ENCODE results near the gene ITPRIPL2.
A peak's percentile ranks its signal among the peaks of the same experiment; 100 is the strongest.

ITPRIPL2 gene

DNA sequence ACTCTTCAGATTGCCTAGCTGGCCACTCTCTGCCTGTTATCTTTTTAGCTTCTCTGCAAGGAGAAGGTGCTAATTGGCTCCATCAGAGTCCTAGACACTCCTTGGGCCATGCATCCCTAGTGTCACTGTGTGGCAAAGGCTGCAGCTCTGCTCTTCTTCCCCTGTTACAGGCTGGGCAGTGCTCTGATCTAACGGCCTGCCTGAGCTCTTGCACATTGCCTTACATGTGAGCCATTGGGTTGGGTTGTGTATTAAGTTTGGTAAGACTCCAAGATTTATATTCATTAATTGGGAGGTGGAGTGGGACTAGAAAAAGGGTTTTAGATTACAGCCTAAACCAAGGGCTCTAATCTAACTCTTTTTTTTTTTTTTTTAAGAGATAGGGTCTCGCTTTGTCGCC is 31.2 kb downstream of the ITPRIPL2 start:
- no peak for DNase-seq

DNA sequence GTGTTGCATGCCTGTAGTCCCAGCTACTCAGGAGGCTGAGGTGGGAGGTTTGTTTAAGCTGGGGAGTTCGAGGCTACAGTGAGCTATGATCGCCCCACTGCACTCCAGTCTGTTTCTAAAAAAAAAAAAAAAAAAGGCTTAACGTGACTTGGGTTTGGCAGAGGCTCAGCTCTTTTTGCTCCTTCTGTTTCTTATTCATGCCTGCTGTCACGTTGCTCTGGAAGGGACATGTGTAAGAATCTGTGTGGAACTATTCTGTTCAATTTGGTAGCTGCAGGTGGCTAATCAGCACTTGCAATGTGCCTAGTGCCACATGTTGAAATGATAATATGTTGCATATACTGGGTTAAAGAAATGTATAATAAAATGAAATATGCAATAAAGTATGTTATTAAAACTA is 33.4 kb downstream of the ITPRIPL2 start:
- DNase-seq: no peak

DNA sequence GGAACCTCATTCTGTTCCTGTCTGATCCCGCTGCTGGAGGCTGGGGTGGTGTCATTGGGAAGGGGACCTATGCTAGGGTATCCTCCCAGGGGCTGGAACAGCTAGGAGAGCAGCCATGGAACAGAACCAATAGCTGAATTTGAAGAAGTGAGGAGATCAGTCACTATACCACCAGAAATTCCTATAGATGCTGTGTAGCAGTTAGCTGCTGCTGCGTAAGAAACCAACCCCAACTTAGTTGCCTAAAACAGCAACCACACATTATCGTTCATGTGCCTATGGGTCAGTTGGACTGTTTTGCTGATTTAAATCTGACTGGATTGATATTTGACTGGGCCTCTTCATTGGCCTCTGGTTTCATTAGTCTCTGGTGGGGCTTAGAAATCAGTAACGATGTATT is 33.9 kb downstream of the ITPRIPL2 start:
- no peak for DNase-seq

GRCh38 chr16:19148189-19148588 is 34.4 kb downstream of the ITPRIPL2 start:
- DNase-seq: no peak

- no peak for DNase-seq
Measured at GRCh38 chr16:19151310-19151709, 37.5 kb downstream of the ITPRIPL2 start.

DNA sequence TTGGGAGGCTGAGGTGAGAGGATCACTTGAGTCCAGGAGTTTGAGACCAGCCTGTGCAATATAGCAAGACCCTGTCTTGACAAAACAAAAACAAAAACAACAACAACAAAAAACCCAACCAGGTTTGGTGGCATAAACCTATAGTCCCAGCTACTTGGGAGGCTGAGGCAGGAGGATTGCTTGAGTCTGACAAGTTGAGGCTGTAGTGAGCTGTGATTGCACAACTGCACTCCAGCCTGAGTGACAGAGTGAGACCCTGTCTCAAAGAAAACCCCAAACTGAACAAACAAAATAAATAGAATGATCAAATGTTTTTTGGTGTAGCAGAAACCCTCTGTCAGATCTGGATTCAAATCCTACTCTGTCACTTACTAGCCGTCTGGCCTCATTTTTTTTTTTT is 38.3 kb downstream of the ITPRIPL2 start:
- no peak for DNase-seq

DNA sequence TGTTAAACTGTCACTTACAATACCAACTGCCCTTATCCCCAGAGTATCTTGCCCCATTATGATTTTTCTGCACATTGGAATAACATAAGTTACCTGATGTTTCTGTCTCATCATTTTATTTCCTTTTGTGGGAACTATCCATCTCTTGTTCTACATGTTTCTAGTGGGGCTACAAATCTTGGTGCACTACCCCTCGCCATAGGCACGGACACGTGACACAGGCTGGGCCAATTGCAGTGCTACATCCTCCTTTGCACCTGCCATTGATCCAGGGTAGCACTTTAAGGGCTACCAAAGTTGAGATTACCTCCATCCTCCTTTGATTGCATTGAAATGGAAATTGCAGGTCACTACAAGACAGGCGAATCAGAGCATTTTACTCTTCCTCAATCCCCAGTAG is 40.1 kb downstream of the ITPRIPL2 start:
- DNase-seq: peak; percentile 44

DNA sequence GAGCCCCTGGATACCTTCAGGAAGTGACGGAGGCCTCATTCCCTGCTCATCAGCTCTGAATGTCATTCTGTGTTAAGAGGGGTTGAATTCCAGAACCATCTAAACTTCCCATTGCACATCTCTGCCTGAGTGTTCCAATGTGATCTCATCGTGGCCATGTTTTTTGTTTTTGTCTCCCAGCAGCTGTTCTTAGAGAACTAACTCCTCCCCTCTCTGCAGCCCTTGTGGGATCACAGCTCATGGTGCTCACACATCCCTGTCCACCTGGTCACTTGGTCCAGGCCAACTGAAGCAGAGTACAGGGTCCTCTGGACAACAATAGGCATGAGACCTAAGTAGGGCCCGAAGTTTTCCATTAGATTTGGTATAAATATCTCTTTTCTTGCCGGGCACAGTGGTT is 48.3 kb downstream of the ITPRIPL2 start:
- DNase-seq: no peak

- no peak for DNase-seq
Measured at GRCh38 chr16:19163215-19163614, 49.5 kb downstream of the ITPRIPL2 start.

- no peak for DNase-seq
Measured at GRCh38 chr16:19164285-19164684, 50.5 kb downstream of the ITPRIPL2 start.

- DNase-seq: no peak
Measured at GRCh38 chr16:19165101-19165500, 51.3 kb downstream of the ITPRIPL2 start.

DNA sequence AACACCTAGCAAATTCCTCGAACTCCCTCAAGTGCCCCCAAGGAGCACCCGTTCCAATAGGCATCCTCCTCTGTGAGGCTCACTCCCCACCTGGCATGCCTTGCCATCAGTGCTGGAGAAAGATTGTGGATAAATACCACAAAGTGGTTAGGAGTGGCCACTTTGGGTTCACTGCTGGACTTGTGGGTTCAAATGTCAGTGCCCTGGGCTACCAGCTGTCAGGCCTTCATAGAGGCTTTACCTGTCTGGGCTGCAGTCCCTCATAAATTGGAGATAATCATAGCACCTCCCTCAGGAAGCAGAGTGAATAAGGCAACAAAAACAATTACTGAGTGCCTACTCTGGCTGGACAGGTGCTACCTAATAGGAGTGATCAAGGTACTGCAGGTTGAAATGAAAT is 52.7 kb downstream of the ITPRIPL2 start:
- DNase-seq: no peak

GRCh38 chr16:19167710-19168370 is 54.1 kb downstream of the ITPRIPL2 start, which contains the start of gene SYT17:
Gene SYT17, plus strand, starts transcription at chr16:19168240. Its CDS starts 407 bp downstream, at chr16:19168647.
- peak; percentile 76 for DNase-seq

- DNase-seq: peak; percentile 86
Measured at GRCh38 chr16:19168371-19169081, 54.8 kb downstream of the ITPRIPL2 start.

DNA sequence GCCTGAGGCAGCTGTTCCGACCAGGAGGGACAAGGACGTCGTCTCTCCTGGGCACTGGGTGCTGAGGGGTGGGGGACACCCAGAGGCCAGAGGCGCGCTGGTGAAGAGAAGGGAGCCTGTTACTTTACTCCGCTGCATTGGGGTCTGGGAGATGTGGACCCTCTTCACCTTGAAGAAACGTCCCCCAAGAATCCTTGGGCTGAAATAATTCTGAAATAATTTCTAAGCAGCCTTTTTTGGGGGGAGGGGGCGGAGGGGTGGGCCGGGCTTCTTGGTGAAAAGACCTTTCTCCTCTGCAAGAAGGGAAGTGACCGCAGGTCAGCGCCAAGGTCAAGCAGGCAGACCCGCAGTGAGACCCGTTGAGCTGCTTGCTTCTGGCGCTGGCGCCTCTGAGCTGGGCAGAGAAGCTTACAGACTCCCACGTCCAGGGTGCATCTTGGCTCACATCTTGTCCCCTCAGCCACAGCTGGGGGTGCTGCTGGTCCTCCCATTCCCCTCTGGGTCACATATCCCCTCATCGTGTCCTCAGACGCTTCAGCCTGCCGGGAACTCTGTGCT is 55.4 kb downstream of the ITPRIPL2 start:
- no peak for DNase-seq

- no peak for DNase-seq
Measured at GRCh38 chr16:19170043-19170655, 56.4 kb downstream of the ITPRIPL2 start.

Measured in COR-L47 (cell line).